Measurements from ENCODE around the gene POLR2F.

DNA sequence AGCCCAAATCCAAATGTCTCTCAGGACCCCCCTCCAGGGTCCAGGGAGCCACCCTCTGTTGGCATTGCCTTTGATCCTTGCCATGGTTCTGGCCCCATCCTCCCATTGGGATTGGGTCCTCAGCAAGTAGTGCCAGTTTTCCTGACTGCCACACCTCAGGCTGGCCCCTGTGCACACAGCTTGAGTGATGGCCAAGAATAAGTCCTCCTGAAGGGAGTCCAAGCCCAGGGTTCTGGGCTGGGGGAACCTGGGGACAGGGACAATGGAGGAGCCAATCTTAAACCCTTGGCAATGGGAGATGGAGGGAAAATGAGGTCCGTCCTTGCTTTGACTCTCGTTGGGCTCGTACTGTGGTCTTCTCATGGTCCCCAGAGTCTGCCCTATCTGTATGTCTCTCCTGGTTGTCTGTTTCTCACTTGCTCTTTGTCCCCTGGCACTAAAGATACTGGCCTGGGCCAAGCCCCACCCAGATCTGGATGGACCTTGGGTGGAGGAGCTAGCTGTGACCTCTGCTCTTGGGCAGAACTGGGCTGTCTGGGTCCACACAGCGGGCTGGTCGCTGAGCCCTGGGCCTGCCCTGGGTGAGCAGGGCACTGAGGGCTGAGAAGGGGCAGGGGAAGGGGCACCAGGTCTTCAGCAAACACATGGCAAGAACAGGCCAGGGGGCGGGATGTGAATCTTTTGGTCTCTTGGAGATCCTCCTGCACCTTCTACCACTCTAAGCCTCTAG lies 27.9 kb downstream of the POLR2F start:
- TF ChIP-seq EZH2phosphoT487 (IDR thresholded peaks at IDR 0.05; ENCODE audit: borderline replicate concordance, low read length): no peak
- TF ChIP-seq, protein P1, sequence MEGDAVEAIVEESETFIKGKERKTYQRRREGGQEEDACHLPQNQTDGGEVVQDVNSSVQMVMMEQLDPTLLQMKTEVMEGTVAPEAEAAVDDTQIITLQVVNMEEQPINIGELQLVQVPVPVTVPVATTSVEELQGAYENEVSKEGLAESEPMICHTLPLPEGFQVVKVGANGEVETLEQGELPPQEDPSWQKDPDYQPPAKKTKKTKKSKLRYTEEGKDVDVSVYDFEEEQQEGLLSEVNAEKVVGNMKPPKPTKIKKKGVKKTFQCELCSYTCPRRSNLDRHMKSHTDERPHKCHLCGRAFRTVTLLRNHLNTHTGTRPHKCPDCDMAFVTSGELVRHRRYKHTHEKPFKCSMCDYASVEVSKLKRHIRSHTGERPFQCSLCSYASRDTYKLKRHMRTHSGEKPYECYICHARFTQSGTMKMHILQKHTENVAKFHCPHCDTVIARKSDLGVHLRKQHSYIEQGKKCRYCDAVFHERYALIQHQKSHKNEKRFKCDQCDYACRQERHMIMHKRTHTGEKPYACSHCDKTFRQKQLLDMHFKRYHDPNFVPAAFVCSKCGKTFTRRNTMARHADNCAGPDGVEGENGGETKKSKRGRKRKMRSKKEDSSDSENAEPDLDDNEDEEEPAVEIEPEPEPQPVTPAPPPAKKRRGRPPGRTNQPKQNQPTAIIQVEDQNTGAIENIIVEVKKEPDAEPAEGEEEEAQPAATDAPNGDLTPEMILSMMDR (IDR thresholded peaks at IDR 0.05; ENCODE audit: low read depth, low read length, poor library complexity, severe bottlenecking): no peak

Measured in DOHH2 (cell line).